GM12873 (cell line): Measurements from ENCODE around the gene SPAG17.

Experiments used
- CTCF ChIP-seq: IDR thresholded peaks from 2 replicates; pipeline ENCODE4 v1.5.1; 2012; ENCODE audit warnings: low read depth, mild to moderate bottlenecking, moderate library complexity, low read length, control low read depth; ENCODE audit not compliant: insufficient read depth; ENCODE audit errors: missing control alignments

SPAG17 gene

GRCh38 chr1:117981455-117982192, 203.4 kb downstream of the SPAG17 start:
- no peak for TF ChIP-seq CTCF

- no peak for TF ChIP-seq CTCF
These were observed 208.6 kb downstream of the SPAG17 start for GRCh38 chr1:117976381-117976780.

GRCh38 chr1:117971777-117972176, 213.3 kb downstream of the SPAG17 start:
- TF ChIP-seq CTCF = no peak

- no peak for TF ChIP-seq CTCF
These were observed 214.8 kb downstream of the SPAG17 start for GRCh38 chr1:117970252-117970651.

- no peak for TF ChIP-seq CTCF
These were observed 217.1 kb downstream of the SPAG17 start for GRCh38 chr1:117967881-117968280.

GRCh38 chr1:117967477-117967876, 217.6 kb downstream of the SPAG17 start:
- TF ChIP-seq CTCF = peak; percentile 9

- no peak for TF ChIP-seq CTCF
These were observed 220.6 kb downstream of the SPAG17 start for GRCh38 chr1:117964290-117965038.
